Right lobe of liver (tissue), 4 donors: ENCODE results near the gene KRT36.

Experiments
- POLR2A ChIP-seq: fragments of 450-650 bp; IDR thresholded peaks from one replicate; pipeline ENCODE4 v1.6.1; 2017; ENCODE audit warnings: antibody characterized with exemption, mild to moderate bottlenecking
- TF ChIP-seq, protein P1 (sequence below), 4 donors: fragments of 200-600 bp in 3 of 4; fragments of 450-650 bp in 1 of 4; IDR thresholded peaks; one replicate each; pipeline versions ENCODE4 v1.5.1 to v1.8.0; 2016 to 2022; ENCODE audit warnings: antibody characterized with exemption in 4 of 4, mild to moderate bottlenecking in 2 of 4
- donor health status: DM: no; HTN: no; CAD: no.
- donor health status: DM: no; HTN: no; CAD: no.
- donor health status: DM: no; HTN: yes; CAD: no.

DNA sequence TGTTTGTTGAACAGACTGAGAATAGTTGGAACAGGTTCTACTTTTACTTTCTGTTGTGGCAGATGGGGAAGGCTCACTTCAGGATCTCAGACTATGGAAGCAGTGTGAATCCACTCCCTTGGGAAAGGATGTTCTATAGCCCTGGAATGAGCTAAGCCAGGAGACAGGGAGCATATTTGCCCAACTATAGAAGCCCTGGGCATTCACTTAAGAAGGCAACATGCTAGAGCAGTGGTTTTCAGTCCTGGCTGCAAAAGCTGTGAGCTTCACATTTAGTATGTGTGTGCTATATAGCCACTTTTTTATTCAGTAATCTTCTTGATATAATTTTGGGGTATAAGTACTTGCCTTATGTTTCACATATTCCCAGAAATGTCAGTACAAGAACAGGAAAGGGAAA lies 21.4 kb downstream of the KRT36 start:
- TF ChIP-seq, protein P1, sequence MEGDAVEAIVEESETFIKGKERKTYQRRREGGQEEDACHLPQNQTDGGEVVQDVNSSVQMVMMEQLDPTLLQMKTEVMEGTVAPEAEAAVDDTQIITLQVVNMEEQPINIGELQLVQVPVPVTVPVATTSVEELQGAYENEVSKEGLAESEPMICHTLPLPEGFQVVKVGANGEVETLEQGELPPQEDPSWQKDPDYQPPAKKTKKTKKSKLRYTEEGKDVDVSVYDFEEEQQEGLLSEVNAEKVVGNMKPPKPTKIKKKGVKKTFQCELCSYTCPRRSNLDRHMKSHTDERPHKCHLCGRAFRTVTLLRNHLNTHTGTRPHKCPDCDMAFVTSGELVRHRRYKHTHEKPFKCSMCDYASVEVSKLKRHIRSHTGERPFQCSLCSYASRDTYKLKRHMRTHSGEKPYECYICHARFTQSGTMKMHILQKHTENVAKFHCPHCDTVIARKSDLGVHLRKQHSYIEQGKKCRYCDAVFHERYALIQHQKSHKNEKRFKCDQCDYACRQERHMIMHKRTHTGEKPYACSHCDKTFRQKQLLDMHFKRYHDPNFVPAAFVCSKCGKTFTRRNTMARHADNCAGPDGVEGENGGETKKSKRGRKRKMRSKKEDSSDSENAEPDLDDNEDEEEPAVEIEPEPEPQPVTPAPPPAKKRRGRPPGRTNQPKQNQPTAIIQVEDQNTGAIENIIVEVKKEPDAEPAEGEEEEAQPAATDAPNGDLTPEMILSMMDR (IDR thresholded peaks at IDR 0.05) = no peak
- TF ChIP-seq POLR2A = no peak
